Stromal cell of bone marrow (primary cell): ENCODE results near the gene CEACAM3.
"Not testable (repeated sequence)": the region's sequence is repeated elsewhere in the genome, so short reads cannot be mapped to it uniquely, and the experiment has no call there.

Experiments used
- DNase-seq: peaks from one replicate; pipeline ENCODE4 v3.0.0-alpha.2; 2012; ENCODE audit warnings: low read depth

The CEACAM3 gene

DNA sequence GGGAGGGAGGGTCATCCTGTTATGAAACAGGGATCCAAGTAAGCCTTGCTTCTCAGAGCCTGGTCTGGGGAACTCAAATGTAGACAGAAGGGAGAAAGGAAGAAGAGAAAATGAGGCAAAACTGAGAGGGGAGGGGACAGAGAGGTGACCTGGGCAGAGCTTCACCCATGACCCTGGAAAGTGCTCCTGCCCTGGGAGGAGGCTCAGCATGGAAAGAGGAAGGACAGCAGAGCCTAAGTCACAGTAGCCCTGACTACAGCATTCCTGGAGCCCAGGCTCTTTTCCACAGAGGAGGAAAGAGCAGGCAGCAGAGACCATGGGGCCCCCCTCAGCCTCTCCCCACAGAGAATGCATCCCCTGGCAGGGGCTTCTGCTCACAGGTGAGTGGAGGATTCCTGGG, at the start of gene CEACAM3:
Gene CEACAM3, plus strand, starts transcription at position 226 of the 400 bp plus-strand sequence. Its CDS starts 91 bp downstream, at position 317.
- no peak for DNase-seq

- peak; percentile 24 for DNase-seq
Observed at GRCh38 chr19:41746593-41747227, 49.7 kb upstream of the CEACAM3 start.

GRCh38 chr19:41748012-41748411, 48.4 kb upstream of the CEACAM3 start:
- DNase-seq = no peak

GRCh38 chr19:41750248-41751134, 45.9 kb upstream of the CEACAM3 start:
- not testable (repeated sequence) for DNase-seq

- DNase-seq = peak; percentile 5
Observed at GRCh38 chr19:41753159-41753558, 43.2 kb upstream of the CEACAM3 start.

DNA sequence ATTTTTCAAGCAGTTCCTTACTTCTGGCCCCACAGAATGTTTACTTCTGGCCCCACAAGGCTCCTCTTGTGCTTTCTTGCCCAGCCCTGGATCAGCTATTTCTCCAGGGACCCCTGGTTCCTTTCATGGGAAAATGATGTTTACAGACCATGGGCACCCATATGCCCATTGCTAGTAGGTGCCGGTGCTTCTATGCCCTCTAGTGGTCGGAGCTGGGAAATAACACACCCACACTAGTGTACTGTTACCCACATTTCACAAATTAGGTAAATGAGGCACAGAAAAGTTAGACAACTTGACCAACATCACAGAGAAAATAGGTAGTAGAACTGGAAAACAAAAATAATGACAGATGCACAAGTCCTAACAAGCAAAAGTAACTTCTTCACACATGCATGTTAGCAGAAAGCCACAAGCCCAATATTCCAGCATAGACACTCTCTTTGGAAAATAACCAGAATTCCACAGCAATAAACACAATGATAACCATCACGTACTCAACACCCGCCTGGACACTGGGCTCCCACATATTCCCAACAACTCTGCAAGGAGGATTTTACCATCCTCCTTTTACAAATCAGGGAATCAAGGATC, 42.4 kb upstream of the CEACAM3 start:
- DNase-seq = no peak

DNA sequence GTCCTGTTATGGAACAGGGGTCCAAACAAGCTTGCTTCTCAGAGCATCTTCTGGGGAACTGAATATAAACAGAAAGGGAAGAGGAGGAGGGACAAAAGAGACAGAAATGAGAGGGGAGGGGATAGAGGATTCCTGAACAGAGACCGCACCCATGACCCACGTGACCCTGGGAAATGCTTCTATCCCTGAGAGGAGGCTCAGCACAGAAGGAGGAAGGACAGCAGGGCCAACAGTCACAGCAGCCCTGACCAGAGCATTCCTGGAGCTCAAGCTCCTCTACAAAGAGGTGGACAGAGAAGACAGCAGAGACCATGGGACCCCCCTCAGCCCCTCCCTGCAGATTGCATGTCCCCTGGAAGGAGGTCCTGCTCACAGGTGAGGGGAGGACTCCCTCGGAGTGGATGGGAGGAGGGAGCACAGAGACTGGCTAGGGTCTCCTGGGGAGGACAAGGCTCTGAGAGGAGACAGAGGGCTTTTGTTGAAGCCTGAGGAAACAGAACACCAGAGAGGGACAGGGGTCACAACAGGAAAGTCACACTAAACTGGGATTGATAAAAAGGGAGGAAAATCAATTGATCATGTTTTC, 41.0 kb upstream of the CEACAM3 start, which contains the start of gene CEACAM6:
Gene CEACAM6, plus strand, starts transcription at position 203 of the 586 bp plus-strand sequence. Its CDS starts 109 bp downstream, at position 312.
- DNase-seq = no peak

GRCh38 chr19:41758846-41759245, 37.5 kb upstream of the CEACAM3 start:
- no peak for DNase-seq

DNA sequence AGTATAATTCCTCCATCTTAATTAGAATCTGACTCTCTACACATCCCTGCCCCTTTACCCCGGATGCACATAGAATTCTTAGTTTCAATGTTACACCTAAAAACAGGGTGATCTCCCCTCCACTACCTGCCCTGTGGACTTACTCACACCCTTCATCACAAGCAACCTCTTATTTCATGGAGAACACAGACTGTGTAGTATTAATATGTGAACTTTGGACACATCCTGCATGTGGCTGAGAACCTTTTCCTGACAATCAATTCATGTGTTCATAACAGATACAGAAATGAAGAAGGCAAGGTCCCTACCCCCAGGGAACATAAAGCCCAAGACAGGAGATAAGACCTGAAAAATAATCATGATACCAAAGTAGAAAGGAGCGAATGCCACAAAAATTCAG, 29.3 kb upstream of the CEACAM3 start:
- DNase-seq = no peak

DNA sequence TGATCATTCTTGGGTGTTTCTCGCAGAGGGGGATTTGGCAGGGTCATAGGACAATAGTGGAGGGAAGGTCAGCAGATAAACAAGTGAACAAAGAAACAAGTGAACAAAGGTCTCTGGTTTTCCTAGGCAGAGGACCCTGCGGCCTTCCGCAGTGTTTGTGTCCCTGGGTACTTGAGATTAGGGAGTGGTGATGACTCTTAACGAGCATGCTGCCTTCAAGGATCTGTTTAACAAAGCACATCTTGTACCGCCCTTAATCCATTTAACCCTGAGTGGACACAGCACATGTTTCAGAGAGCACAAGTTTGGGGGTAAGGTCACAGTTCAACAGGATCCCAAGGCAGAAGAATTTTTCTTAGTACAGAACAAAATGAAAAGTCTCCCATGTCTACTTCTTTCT, 28.3 kb upstream of the CEACAM3 start:
- not testable (repeated sequence) for DNase-seq

GRCh38 chr19:41769608-41770007, 26.8 kb upstream of the CEACAM3 start:
- no peak for DNase-seq

GRCh38 chr19:41771410-41771809, 25.0 kb upstream of the CEACAM3 start:
- no peak for DNase-seq

- DNase-seq = no peak
Observed at GRCh38 chr19:41774515-41774980, 21.8 kb upstream of the CEACAM3 start.

GRCh38 chr19:41776700-41777099, 19.7 kb upstream of the CEACAM3 start:
- DNase-seq = no peak

DNA sequence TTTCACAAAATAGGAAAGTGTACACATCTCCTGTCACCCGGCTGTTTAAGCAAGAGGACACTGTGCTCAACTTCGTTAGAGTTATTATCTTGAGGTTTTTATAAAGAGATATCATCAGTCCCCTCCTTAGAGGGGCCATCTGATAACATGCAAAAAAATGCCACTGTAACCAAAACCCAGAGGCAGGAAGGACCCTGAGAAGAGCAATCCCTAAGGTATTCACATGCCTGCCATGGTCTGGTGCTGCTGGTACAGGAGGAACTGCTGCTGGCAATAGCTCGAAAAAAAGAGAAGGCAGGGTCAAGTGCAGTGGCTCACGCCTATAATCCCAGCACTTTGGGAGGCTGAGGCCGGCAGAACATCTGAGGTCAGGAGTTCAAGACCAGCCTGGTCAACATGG, 12.8 kb upstream of the CEACAM3 start:
- no peak for DNase-seq

GRCh38 chr19:41784312-41784711, 12.1 kb upstream of the CEACAM3 start:
- DNase-seq = no peak

DNA sequence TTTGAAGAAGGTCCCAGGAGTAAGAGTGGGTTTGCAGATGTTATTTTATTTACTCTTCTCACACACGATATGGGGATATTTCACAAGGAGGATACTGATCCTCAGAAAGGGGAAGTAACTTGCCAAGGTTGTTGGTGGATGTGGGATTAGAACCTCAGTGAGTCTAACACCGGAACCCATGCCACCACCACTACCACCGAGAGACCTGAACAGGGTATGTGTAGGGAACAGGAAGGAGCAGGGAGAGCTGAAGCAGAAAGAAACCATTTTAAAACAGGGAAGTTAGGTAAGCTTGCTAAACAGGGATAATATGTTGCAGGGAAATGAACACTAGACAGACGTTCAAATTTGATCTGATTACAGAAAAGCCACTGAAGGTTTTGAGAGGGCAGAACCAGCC, 11.6 kb upstream of the CEACAM3 start:
- DNase-seq = no peak

DNA sequence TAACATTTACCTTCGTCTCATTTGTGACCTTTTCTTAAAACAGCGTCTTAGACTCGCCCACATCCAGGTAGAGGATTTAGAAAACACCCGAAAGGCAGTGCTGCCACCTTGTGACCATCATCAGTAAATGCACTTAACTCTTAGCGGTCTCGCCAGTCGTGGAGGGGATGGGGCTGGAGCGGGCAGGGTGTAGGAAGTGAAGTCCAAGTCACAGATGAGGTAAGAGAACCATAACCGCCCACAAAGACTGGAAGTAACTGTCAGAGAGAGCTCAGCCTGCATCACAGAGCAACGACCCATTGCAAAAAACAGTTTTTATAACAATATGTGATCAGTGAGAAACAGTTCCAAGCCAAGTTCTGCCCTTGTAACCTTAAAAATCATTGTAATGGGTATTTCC, 10.7 kb upstream of the CEACAM3 start:
- DNase-seq = peak; percentile 25

DNA sequence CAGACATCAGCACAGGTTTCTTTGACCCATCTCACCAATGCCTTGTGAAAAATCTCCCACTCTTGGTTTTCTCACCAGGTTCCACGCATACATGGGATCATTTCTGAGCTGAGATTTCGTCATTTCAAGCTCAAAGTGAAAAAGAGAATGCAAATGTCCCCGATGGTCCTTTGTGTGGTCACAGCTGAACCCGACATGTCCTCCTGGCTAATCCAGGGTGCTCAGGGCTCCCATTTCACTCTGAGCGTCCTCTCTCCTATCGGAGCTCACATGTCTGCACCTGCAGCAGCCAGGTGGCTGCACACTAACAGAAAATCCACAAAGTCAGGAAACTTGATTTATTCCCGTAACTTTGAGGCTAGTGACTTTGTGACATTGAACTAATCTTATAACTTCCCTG, 9.3 kb upstream of the CEACAM3 start:
- DNase-seq = no peak

DNA sequence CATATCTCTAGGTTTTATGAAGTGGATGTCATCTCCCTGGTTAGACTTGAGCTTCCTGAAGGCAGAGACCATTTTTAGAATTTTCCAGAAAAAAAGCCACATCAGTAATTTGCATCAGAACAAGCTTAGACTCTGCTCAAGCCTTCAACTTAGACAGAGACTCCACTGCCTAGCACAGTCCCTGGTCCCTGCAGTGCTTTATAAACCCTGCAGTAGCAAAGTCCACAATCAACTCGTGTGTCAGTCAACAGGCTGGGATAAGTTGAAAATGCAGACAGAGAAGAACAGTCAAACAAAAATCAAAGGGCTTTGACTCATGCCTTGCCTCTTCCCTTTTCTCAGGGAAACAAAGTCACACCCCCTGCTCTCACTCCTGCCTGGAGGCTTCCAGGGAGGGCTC, 7.9 kb upstream of the CEACAM3 start:
- not testable (repeated sequence) for DNase-seq

- not testable (repeated sequence) for DNase-seq
Observed at GRCh38 chr19:41789053-41789452, 7.3 kb upstream of the CEACAM3 start.
